ENCODE results near the gene RNASEH1.
"Not testable (repeated sequence)": the region's sequence is repeated elsewhere in the genome, so short reads cannot be mapped to it uniquely, and the experiment has no call there.

Gene RNASEH1

DNA sequence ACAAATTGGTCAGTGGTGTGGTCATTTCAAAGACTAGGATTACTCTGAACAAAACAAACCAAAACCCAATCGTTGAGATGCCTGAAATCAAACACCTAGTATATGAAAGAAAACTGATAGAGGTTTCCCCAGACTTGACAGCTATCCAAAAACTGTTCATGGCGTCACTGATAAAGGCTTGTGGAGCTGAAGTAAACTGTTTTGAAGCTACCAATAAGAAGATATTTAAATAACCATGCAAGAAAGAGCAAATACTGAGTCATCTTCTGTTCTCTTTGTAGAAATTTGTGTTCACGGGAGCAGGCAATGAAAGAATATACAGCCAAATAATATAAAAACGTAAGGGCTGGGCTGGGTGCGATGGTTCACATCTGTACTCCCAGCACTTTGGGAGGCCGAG, 29.3 kb upstream of the RNASEH1 start:
- H3K4me1 ChIP-seq (ENCODE audit: control insufficient read depth, insufficient read depth, low read length) = peaks cover 16% of the 10 kb centered on the region
- H3K9ac ChIP-seq (ENCODE audit: low read length in 2 of 2) = no peak overlapping the region
- no peaks in the 10 kb centered on the region for H3K9me3 ChIP-seq (ENCODE audit: control insufficient read depth in 2 of 2, low read length in 2 of 2)
- H3K4me3 ChIP-seq (ENCODE audit: low read length in 2 of 2) = no peak overlapping the region
- peaks cover 0 to 2% of the 10 kb centered on the region in 2 donors for H3K36me3 ChIP-seq (ENCODE audit: control insufficient read depth in 2 of 2, insufficient read depth in 2 of 2, low read length in 2 of 2)
- no peak overlapping the region for H3K27ac ChIP-seq (ENCODE audit: low read length)
- no peaks in the 10 kb centered on the region for H3K27me3 ChIP-seq (ENCODE audit: control insufficient read depth in 1 of 2, insufficient read depth in 2 of 2, low read length in 2 of 2)

DNA sequence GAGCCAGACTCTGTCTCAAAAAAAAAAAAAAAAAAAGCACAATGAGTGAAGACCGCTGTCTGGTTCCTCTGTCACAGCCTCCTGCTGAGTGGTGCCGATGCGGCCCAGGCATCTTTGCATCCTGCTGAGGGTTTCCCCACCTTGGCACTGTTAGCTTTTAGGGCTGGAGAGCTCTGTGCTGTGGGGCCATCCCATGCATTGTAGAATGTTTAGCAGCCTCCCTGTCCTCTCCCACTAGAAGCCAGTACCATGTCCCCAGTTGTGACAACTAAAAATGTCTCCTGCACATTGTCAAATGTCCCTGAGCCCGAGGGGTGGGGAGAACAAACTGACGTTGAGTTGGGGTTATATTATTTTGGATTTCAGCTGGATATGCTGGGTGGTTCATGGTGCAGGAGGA, 28.9 kb upstream of the RNASEH1 start:
- H3K27me3 ChIP-seq (ENCODE audit: control insufficient read depth in 1 of 2, insufficient read depth in 2 of 2, low read length in 2 of 2) = no peaks in the 10 kb centered on the region
- peaks cover 16% of the 10 kb centered on the region for H3K4me1 ChIP-seq (ENCODE audit: control insufficient read depth, insufficient read depth, low read length)
- no peak overlapping the region for H3K27ac ChIP-seq (ENCODE audit: low read length)
- no peaks in the 10 kb centered on the region for H3K9me3 ChIP-seq (ENCODE audit: control insufficient read depth in 2 of 2, low read length in 2 of 2)
- peaks cover 0 to 3% of the 10 kb centered on the region in 2 donors for H3K36me3 ChIP-seq (ENCODE audit: control insufficient read depth in 2 of 2, insufficient read depth in 2 of 2, low read length in 2 of 2)
- no peak overlapping the region for H3K4me3 ChIP-seq (ENCODE audit: low read length in 2 of 2)
- no peak overlapping the region for H3K9ac ChIP-seq (ENCODE audit: low read length in 2 of 2)

DNA sequence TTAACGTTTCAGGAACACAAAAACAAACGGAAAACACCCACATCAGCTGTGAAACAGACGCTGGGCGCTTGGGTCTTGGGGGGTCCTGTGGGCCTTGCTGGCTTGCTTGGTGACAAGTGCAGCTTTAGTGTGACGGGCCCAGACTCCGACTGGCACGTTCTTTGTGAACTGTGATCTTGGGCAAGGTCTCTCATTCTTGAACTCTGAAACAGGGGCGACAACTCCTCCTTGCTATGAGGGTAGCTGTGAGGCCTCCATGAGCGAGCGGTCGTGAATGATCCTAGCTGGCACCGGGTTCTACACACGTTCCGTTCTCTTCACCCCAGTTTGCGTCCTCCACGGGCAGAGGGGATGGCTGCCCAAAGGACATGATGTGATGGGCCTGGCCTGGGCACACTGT, 28.1 kb upstream of the RNASEH1 start:
- H3K27ac ChIP-seq (ENCODE audit: low read length) = peak overlapping the region; percentile 76
- H3K36me3 ChIP-seq (ENCODE audit: control insufficient read depth in 2 of 2, insufficient read depth in 2 of 2, low read length in 2 of 2) = peaks cover 8 to 12% of the 10 kb centered on the region in 2 donors
- H3K27me3 ChIP-seq (ENCODE audit: control insufficient read depth in 1 of 2, insufficient read depth in 2 of 2, low read length in 2 of 2) = no peaks in the 10 kb centered on the region
- H3K9ac ChIP-seq (ENCODE audit: low read length in 2 of 2) = no peak overlapping the region
- no peak overlapping the region for H3K4me3 ChIP-seq (ENCODE audit: low read length in 2 of 2)
- H3K9me3 ChIP-seq (ENCODE audit: control insufficient read depth in 2 of 2, low read length in 2 of 2) = no peaks in the 10 kb centered on the region
- H3K4me1 ChIP-seq (ENCODE audit: control insufficient read depth, insufficient read depth, low read length) = peaks cover 16% of the 10 kb centered on the region

DNA sequence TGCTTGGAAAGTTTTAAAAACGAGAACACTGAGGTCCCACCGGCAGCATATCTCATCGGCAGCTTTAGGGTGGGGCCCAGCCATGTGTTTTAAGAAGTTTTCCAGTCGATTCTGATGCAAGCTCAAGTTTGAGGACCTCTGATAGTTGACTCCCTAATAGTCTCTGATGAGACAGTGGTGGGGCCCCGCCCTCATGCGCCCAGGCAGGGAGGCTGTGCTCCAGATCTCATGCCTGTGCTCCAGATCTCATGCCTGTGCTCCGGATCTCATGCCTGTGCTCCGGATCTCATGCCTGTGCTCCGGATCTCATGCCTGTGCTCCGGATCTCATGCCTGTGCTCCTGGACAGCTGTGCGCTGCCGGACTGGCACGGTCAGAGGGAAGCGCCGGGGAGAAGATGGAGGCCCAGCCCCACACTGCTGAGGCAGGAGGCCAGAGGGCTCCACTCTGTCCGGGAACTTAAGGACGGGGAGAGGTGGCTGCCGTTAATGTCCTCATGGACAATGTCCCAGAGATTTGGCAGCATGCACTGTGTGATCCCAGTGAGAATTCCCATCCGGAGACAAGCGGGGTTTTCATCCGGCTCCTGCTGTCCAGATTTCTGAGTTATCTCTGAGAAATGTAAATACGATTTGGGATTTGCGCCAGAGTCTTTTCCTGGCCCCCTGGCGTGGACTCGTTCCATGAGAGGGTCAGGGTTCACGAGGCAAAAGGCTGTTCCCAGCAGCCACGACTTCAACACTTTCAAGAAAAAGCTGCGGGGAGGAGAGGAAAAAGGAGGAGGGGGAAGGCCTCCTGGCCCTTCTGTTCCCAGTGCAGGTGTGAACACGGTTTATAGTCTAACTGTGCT, 27.4 kb upstream of the RNASEH1 start:
- Histone ChIP-seq H3K9ac (ENCODE audit: low read length in 2 of 2) (peak overlapping the region; percentile 39 to 68), H3K4me1 (ENCODE audit: control insufficient read depth, insufficient read depth, low read length) (peaks cover 16% of the 10 kb centered on the region), H3K36me3 (ENCODE audit: control insufficient read depth in 2 of 2, insufficient read depth in 2 of 2, low read length in 2 of 2) (peaks cover 12 to 17% of the 10 kb centered on the region in 2 donors), H3K9me3 (ENCODE audit: control insufficient read depth in 2 of 2, low read length in 2 of 2) (no peaks in the 10 kb centered on the region), H3K27ac (ENCODE audit: low read length) (peak overlapping the region; percentile 76), H3K27me3 (ENCODE audit: control insufficient read depth in 1 of 2, insufficient read depth in 2 of 2, low read length in 2 of 2) (no peaks in the 10 kb centered on the region), H3K4me3 (ENCODE audit: low read length in 2 of 2) (peak overlapping the region; percentile 4 to 69)

DNA sequence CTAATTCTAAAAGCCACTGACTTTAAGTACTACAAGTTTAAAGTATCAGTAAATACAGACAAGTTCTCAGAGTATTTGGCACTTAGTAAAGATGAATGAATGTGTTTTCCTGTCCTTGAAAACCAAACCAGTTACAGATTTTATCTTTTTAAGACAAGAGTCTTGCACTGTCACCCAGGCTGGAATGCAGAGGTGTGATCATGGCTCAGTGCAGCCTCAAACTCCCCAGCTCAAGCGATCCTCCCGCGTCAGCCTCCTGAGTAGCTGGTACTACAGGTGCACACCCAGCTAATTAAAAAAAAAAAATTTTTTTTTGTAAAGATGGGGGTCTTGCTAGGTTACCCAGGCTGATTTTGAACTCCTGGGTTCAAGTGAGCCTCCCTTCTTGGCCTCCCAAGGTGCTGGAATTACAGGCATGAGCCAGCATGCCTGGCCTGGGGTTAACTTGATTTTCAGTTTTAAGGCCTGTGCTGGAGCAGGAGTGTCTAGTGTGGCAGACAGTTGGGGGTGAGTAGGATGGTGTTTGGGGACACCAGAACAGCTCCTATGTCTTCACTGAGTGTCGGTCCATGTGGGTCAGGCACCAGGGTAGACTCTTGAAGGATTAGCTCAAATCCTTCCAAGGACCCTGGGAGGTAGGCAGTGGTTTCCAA, 26.6 kb upstream of the RNASEH1 start:
- Histone ChIP-seq H3K4me3 (ENCODE audit: low read length in 2 of 2) (peak overlapping the region; percentile 4 to 69), H3K27me3 (ENCODE audit: control insufficient read depth in 1 of 2, insufficient read depth in 2 of 2, low read length in 2 of 2) (no peaks in the 10 kb centered on the region), H3K9me3 (ENCODE audit: control insufficient read depth in 2 of 2, low read length in 2 of 2) (no peaks in the 10 kb centered on the region), H3K9ac (ENCODE audit: low read length in 2 of 2) (peak overlapping the region; percentile 36 to 39), H3K36me3 (ENCODE audit: control insufficient read depth in 2 of 2, insufficient read depth in 2 of 2, low read length in 2 of 2) (peaks cover 19 to 24% of the 10 kb centered on the region in 2 donors), H3K4me1 (ENCODE audit: control insufficient read depth, insufficient read depth, low read length) (peaks cover 16% of the 10 kb centered on the region), H3K27ac (ENCODE audit: low read length) (peak overlapping the region; percentile 76)

DNA sequence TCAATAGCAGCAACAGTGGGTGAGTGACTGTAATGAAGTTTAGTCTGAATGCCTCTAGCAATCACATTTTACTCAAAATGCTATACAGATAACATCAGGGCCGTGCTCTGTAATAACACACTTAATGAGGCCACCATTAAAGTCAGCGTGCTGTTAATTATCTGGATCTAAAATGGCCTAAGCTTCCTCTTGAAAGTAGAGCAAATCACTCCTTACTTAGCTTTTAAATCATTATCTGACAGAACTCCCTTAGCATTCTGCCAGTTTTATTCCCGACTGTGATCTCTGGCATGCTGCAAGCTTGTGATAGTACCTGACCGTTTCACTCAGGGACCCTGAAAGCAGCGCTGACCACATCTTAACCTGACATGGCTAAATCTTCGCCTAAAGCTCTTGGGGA, 25.9 kb upstream of the RNASEH1 start:
- Histone ChIP-seq H3K27me3 (ENCODE audit: control insufficient read depth in 1 of 2, insufficient read depth in 2 of 2, low read length in 2 of 2) (no peaks in the 10 kb centered on the region), H3K9me3 (ENCODE audit: control insufficient read depth in 2 of 2, low read length in 2 of 2) (no peaks in the 10 kb centered on the region), H3K36me3 (ENCODE audit: control insufficient read depth in 2 of 2, insufficient read depth in 2 of 2, low read length in 2 of 2) (peaks cover 25 to 26% of the 10 kb centered on the region in 2 donors), H3K4me3 (ENCODE audit: low read length in 2 of 2) (no peak overlapping the region), H3K27ac (ENCODE audit: low read length) (peak overlapping the region; percentile 76), H3K4me1 (ENCODE audit: control insufficient read depth, insufficient read depth, low read length) (peaks cover 16% of the 10 kb centered on the region), H3K9ac (ENCODE audit: low read length in 2 of 2) (no peak overlapping the region)

DNA sequence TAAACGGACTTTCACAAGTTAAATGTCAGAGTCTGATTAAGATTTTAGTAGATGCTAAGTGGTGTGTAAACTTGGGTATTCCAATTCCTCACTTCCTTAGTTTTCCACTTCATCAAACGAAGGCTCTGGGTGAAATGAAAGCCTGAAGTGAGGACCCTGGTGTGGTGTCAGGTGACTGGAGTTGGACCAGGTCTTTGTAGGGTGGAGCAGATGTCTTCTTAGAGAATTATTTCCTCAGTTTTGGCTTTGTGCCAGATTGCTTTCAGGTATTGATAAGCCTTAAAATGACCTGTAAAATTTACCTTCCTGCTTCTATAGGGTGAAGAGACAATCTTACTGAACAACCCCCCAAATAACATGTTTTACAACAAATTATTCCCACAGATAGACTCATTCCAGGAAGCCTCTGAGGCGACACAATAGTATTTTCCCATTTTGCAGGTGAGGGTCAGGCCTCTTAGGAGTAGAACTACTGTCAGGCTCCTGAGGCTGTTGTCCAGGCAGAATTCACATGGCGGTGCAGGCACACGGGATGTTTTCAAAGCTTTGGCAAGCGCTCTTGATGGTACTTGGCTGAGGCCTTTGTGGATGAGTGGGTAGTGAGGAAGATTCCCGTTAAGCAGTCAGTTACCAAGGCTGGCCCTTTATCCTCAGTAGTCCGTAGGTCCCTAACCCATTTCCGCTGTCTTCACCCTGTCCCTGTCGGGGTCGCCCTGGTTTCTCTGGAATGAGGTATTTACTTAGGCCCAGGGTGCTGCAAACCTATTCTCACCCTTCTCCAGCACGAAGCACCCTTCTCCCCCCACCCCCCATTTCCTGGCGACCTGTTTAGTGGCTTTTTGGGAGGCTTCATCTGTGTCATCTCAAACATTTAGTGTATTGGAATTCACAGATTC, 23.5 kb upstream of the RNASEH1 start:
- H3K36me3 ChIP-seq (ENCODE audit: control insufficient read depth in 2 of 2, insufficient read depth in 2 of 2, low read length in 2 of 2) = peaks cover 30 to 43% of the 10 kb centered on the region in 2 donors

DNA sequence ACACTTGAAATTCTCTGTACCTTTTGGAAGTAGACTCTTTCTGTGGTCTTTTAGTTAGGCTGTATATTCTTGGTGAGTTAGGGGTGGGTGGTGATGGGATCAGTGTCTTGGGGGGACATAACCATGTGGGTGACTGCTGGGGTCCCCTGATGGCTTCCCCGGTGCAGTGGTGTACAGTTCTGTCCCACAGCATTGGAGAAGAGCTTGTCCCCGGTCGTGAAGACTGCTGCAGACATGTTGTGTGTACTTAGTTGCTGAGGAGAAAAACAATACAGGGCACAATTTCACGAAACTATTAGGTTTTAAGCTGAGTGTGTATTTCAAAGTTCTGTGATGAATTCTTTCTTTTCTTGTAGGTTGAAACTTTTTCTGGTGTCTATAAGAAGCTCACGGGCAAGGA, 22.3 kb upstream of the RNASEH1 start:
- Histone ChIP-seq H3K9ac (ENCODE audit: low read length in 2 of 2) (no peak overlapping the region), H3K4me1 (ENCODE audit: control insufficient read depth, insufficient read depth, low read length) (peaks cover 17% of the 10 kb centered on the region), H3K36me3 (ENCODE audit: control insufficient read depth in 2 of 2, insufficient read depth in 2 of 2, low read length in 2 of 2) (peaks cover 32 to 47% of the 10 kb centered on the region in 2 donors), H3K9me3 (ENCODE audit: control insufficient read depth in 2 of 2, low read length in 2 of 2) (no peaks in the 10 kb centered on the region), H3K27ac (ENCODE audit: low read length) (no peak overlapping the region), H3K4me3 (ENCODE audit: low read length in 2 of 2) (no peak overlapping the region), H3K27me3 (ENCODE audit: control insufficient read depth in 1 of 2, insufficient read depth in 2 of 2, low read length in 2 of 2) (no peaks in the 10 kb centered on the region)

More for the DNA sequence above, 23.5 kb upstream of the RNASEH1 start:
- H3K9me3 ChIP-seq (ENCODE audit: control insufficient read depth in 2 of 2, low read length in 2 of 2) = no peaks in the 10 kb centered on the region
- no peak overlapping the region for H3K4me3 ChIP-seq (ENCODE audit: low read length in 2 of 2)
- no peaks in the 10 kb centered on the region for H3K27me3 ChIP-seq (ENCODE audit: control insufficient read depth in 1 of 2, insufficient read depth in 2 of 2, low read length in 2 of 2)
- no peak overlapping the region for H3K27ac ChIP-seq (ENCODE audit: low read length)
- H3K4me1 ChIP-seq (ENCODE audit: control insufficient read depth, insufficient read depth, low read length) = peaks cover 19% of the 10 kb centered on the region
- H3K9ac ChIP-seq (ENCODE audit: low read length in 2 of 2) = no peak overlapping the region

DNA sequence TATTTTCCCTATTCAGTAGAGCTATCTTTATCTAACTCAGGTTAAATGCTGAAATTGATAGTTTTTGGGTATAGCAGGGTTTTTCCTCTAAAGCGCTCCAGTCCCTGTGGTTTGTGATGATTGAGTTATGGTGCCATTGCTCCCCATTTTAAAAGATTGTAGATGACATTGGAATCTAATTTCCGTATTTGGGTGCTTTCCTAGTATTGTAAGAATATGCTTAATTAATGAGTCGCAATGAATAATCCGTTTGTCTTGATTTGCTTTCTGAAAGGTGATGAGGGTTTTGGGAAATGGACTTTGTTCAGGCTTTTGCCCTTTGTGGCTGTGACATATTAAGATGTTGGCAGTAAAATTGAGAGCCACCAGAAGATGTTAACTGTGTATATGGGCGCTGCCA, 20.9 kb upstream of the RNASEH1 start:
- peaks cover 12% of the 10 kb centered on the region for H3K4me1 ChIP-seq (ENCODE audit: control insufficient read depth, insufficient read depth, low read length)

DNA sequence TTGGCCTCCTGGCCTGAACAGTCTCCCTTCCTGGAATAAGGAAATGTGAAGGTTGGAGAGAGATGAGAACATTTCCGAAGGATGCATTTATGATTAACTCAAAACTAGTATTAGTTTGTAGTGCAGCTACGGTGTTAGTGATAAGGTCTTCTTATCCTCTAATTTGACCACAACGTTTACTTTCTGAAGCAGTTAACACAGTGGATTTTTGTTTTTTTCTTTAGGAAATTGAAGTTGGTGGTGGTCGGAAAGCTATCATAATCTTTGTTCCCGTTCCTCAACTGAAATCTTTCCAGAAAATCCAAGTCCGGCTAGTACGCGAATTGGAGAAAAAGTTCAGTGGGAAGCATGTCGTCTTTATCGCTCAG, 18.1 kb upstream of the RNASEH1 start:
- peak overlapping the region; percentile 84 for H3K27ac ChIP-seq (ENCODE audit: low read length)
- peaks cover 12% of the 10 kb centered on the region for H3K4me1 ChIP-seq (ENCODE audit: control insufficient read depth, insufficient read depth, low read length)
- H3K27me3 ChIP-seq (ENCODE audit: control insufficient read depth in 1 of 2, insufficient read depth in 2 of 2, low read length in 2 of 2); H3K9me3 ChIP-seq (ENCODE audit: control insufficient read depth in 2 of 2, low read length in 2 of 2): not testable (repeated sequence)
- H3K9ac ChIP-seq (ENCODE audit: low read length in 2 of 2) = peak overlapping the region; percentile 90 to 93
- H3K36me3 ChIP-seq (ENCODE audit: control insufficient read depth in 2 of 2, insufficient read depth in 2 of 2, low read length in 2 of 2) = peaks cover 20 to 39% of the 10 kb centered on the region in 2 donors
- H3K4me3 ChIP-seq (ENCODE audit: low read length in 2 of 2) = peak overlapping the region; percentile 70 to 84

More for the DNA sequence above, 20.9 kb upstream of the RNASEH1 start:
- no peak overlapping the region for H3K27ac ChIP-seq (ENCODE audit: low read length)
- H3K27me3 ChIP-seq (ENCODE audit: control insufficient read depth in 1 of 2, insufficient read depth in 2 of 2, low read length in 2 of 2) = no peaks in the 10 kb centered on the region
- H3K4me3 ChIP-seq (ENCODE audit: low read length in 2 of 2) = no peak overlapping the region
- peaks cover 29 to 47% of the 10 kb centered on the region in 2 donors for H3K36me3 ChIP-seq (ENCODE audit: control insufficient read depth in 2 of 2, insufficient read depth in 2 of 2, low read length in 2 of 2)
- H3K9ac ChIP-seq (ENCODE audit: low read length in 2 of 2) = no peak overlapping the region
- no peaks in the 10 kb centered on the region for H3K9me3 ChIP-seq (ENCODE audit: control insufficient read depth in 2 of 2, low read length in 2 of 2)
